CMK (cell line): Measurements from ENCODE around the gene PTS.

Experiments used
- DNase-seq: peaks from one replicate; pipeline ENCODE4 v3.0.0-alpha.2; 2010; ENCODE audit warnings: low read depth

PTS gene

GRCh38 chr11:112265659-112266409 is 39.6 kb downstream of the PTS start:
- no peak for DNase-seq

GRCh38 chr11:112266410-112266778 is 40.2 kb downstream of the PTS start:
- DNase-seq, result no peak

- no peak for DNase-seq
Observed at GRCh38 chr11:112267188-112267591, 41.0 kb downstream of the PTS start.

- no peak for DNase-seq
Observed at GRCh38 chr11:112268406-112268805, 42.2 kb downstream of the PTS start.

- no peak for DNase-seq
Observed at GRCh38 chr11:112269139-112269538, 42.9 kb downstream of the PTS start.

- DNase-seq, result no peak
Observed at GRCh38 chr11:112270551-112271180, 44.4 kb downstream of the PTS start.

- DNase-seq, result no peak
Observed at GRCh38 chr11:112271242-112271641, 45.0 kb downstream of the PTS start.

GRCh38 chr11:112273066-112273465 is 46.8 kb downstream of the PTS start:
- DNase-seq, result no peak

- DNase-seq, result no peak
Observed at GRCh38 chr11:112274007-112274783, 48.0 kb downstream of the PTS start.

- no peak for DNase-seq
Observed at GRCh38 chr11:112277029-112277428, 50.8 kb downstream of the PTS start.

- no peak for DNase-seq
Observed at GRCh38 chr11:112277941-112278340, 51.7 kb downstream of the PTS start.

- DNase-seq, result no peak
Observed at GRCh38 chr11:112278803-112279202, 52.6 kb downstream of the PTS start.

- peak; percentile 45 for DNase-seq
Observed at GRCh38 chr11:112279901-112280267, 53.7 kb downstream of the PTS start.

- DNase-seq, result peak; percentile 68
Observed at GRCh38 chr11:112280268-112281126, 54.3 kb downstream of the PTS start.

GRCh38 chr11:112281726-112282125 is 55.5 kb downstream of the PTS start:
- DNase-seq, result no peak
